Neural cell (in vitro differentiated cells): ENCODE data around the gene RERE. TPM values are rescaled to one million over a fixed set of nuclear protein-coding genes. Genes with fewer than 3 reads are reported as not detected.
"Not testable (repeated sequence)": the region's sequence is repeated elsewhere in the genome, so short reads cannot be mapped to it uniquely, and the experiment has no call there.

Source experiments
- H2AFZ ChIP-seq: fragments of 200-600, 300-800 bp; sonication (generic), shearing (Covaris generic); 2 replicates; pipeline ENCODE4 v1.6.0; 2014; ENCODE audit warnings: low read depth, mild to moderate bottlenecking, antibody characterized with exemption, low read length, moderate library complexity
- H3F3A ChIP-seq: fragments of 200-600 bp; shearing (Covaris generic); 2 replicates; pipeline ENCODE4 v1.6.1; 2016; ENCODE audit warnings: mild to moderate bottlenecking, moderate library complexity, mixed read lengths, antibody characterized with exemption, low read length; ENCODE audit not compliant: insufficient read depth, poor library complexity, severe bottlenecking
- H3K27ac ChIP-seq: fragments of 200-600, 300-800 bp; sonication (generic), shearing (Covaris generic); 2 replicates; pipeline ENCODE4 v1.5.1; 2014; ENCODE audit warnings: mild to moderate bottlenecking, low read length, moderate library complexity
- H3K27me3 ChIP-seq: fragments of 300-800, 200-600 bp; sonication (generic), shearing (Covaris generic); 2 replicates; pipeline ENCODE4 v1.6.0; 2014; ENCODE audit warnings: mild to moderate bottlenecking, low read depth, low read length, moderate library complexity; ENCODE audit not compliant: insufficient read depth
- H3K36me3 ChIP-seq: fragments of 300-800, 200-600 bp; sonication (generic), shearing (Covaris generic); 2 replicates; pipeline ENCODE4 v1.5.1; 2014; ENCODE audit warnings: mild to moderate bottlenecking, antibody characterized with exemption, low read length, moderate library complexity; ENCODE audit not compliant: insufficient read depth
- H3K4me2 ChIP-seq: fragments of 300-800, 200-600 bp; sonication (generic), shearing (Covaris generic); 2 replicates; pipeline ENCODE4 v1.6.0; 2014; ENCODE audit warnings: mild to moderate bottlenecking, low read length
- H3K4me3 ChIP-seq: fragments of 300-800, 200-600 bp; sonication (generic), shearing (Covaris generic); 2 replicates; pipeline ENCODE4 v1.5.1; 2014; ENCODE audit warnings: mild to moderate bottlenecking, low read length, moderate library complexity
- H3K79me2 ChIP-seq: fragments of 200-600 bp; shearing (Covaris generic); replicated peaks from 2 replicates; pipeline ENCODE4 v1.6.0; 2014; ENCODE audit warnings: mild to moderate bottlenecking, low read length, moderate library complexity; ENCODE audit not compliant: insufficient read depth
- H3K9ac ChIP-seq: fragments of 300-800, 200-600 bp; sonication (generic), shearing (Covaris generic); 2 replicates; pipeline ENCODE4 v1.6.1; 2016; ENCODE audit warnings: mild to moderate bottlenecking, low read length, mixed read lengths
- H3K9me2 ChIP-seq: fragments of 200-600 bp; shearing (Covaris generic); 2 replicates; pipeline ENCODE4 v1.6.1; 2016; ENCODE audit warnings: mild to moderate bottlenecking, low read length, mixed read lengths; ENCODE audit not compliant: insufficient read depth
- H3K9me3 ChIP-seq: fragments of 200-600, 300-800 bp; sonication (generic), shearing (Covaris generic); 2 replicates; pipeline ENCODE4 v1.6.1; 2016; ENCODE audit warnings: mild to moderate bottlenecking, mixed run types, low read length, moderate library complexity, mixed read lengths
- H4K20me1 ChIP-seq: fragments of 200-600 bp; shearing (Covaris generic); 2 replicates; pipeline ENCODE4 v1.6.1; 2016; ENCODE audit warnings: mild to moderate bottlenecking, mixed run types; ENCODE audit not compliant: insufficient read depth
- polyA plus RNA-seq: library from polyadenylated mRNA; depleted of rRNA; stranded (reverse); fragments of >200 nt; gene quantifications from 2 replicates; pipeline ENCODE4 v1.2.3, GENCODE V29; 2014

Gene RERE
- polyA plus RNA-seq, 1 donor from 2014 or later: 21.0 TPM

GRCh38 chr1:8621034-8621582 lies 196.3 kb downstream of the RERE start:
- not testable (repeated sequence) for H3K9me2 ChIP-seq, H3K4me2 ChIP-seq, H3K9ac ChIP-seq, H3K27me3 ChIP-seq, H3F3A ChIP-seq, H3K9me3 ChIP-seq, H4K20me1 ChIP-seq, H3K36me3 ChIP-seq, H2AFZ ChIP-seq
- Histone ChIP-seq H3K79me2 (peaks cover 30% of the 10 kb centered on the region), H3K27ac (peak overlapping the region; percentile 28), H3K4me3 (peak overlapping the region; percentile 10)

GRCh38 chr1:8619917-8620502 lies 197.4 kb downstream of the RERE start:
- H3K36me3 ChIP-seq, H3K9ac ChIP-seq, H3K4me3 ChIP-seq, H3K9me3 ChIP-seq, H3K27me3 ChIP-seq, H3F3A ChIP-seq, H3K4me2 ChIP-seq, H4K20me1 ChIP-seq, H3K27ac ChIP-seq, H3K9me2 ChIP-seq, H2AFZ ChIP-seq: not testable (repeated sequence)
- peaks cover 30% of the 10 kb centered on the region for H3K79me2 ChIP-seq

GRCh38 chr1:8619419-8619818 lies 198.0 kb downstream of the RERE start:
- H3K79me2 ChIP-seq: peaks cover 25% of the 10 kb centered on the region
- H3K9me3 ChIP-seq, H3K36me3 ChIP-seq, H3K27ac ChIP-seq, H3K9ac ChIP-seq, H3K4me2 ChIP-seq, H3K27me3 ChIP-seq, H3K9me2 ChIP-seq, H3K4me3 ChIP-seq, H2AFZ ChIP-seq, H4K20me1 ChIP-seq, H3F3A ChIP-seq: not testable (repeated sequence)

- H4K20me1 ChIP-seq, H2AFZ ChIP-seq, H3K27ac ChIP-seq, H3K9me2 ChIP-seq, H3K27me3 ChIP-seq, H3K4me2 ChIP-seq, H3K4me3 ChIP-seq, H3K36me3 ChIP-seq, H3F3A ChIP-seq, H3K9me3 ChIP-seq, H3K9ac ChIP-seq: not testable (repeated sequence)
- peaks cover 22% of the 10 kb centered on the region for H3K79me2 ChIP-seq
Measured at GRCh38 chr1:8616791-8617190, 200.6 kb downstream of the RERE start.

- H3K27ac ChIP-seq, H3K4me2 ChIP-seq, H4K20me1 ChIP-seq: not testable (repeated sequence)
Measured at GRCh38 chr1:8611634-8612515, 205.6 kb downstream of the RERE start.

More at GRCh38 chr1:8611634-8612515, 205.6 kb downstream of the RERE start:
- H2AFZ ChIP-seq, H3F3A ChIP-seq, H3K9ac ChIP-seq, H3K9me2 ChIP-seq, H3K36me3 ChIP-seq, H3K9me3 ChIP-seq, H3K27me3 ChIP-seq, H3K4me3 ChIP-seq: not testable (repeated sequence)
- peaks cover 26% of the 10 kb centered on the region for H3K79me2 ChIP-seq
